ENCODE results near the gene ASTE1.
"Not testable (repeated sequence)": the region's sequence is repeated elsewhere in the genome, so short reads cannot be mapped to it uniquely, and the experiment has no call there.

Gene ASTE1, protein sequence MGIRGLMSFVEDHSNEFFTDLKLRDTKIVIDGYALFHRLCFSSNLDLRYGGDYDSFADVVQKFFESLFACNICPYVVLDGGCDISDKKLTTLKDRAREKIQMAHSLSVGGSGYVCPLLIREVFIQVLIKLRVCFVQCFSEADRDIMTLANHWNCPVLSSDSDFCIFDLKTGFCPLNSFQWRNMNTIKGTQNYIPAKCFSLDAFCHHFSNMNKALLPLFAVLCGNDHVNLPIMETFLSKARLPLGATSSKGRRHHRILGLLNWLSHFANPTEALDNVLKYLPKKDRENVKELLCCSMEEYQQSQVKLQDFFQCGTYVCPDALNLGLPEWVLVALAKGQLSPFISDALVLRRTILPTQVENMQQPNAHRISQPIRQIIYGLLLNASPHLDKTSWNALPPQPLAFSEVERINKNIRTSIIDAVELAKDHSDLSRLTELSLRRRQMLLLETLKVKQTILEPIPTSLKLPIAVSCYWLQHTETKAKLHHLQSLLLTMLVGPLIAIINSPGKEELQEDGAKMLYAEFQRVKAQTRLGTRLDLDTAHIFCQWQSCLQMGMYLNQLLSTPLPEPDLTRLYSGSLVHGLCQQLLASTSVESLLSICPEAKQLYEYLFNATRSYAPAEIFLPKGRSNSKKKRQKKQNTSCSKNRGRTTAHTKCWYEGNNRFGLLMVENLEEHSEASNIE

DNA sequence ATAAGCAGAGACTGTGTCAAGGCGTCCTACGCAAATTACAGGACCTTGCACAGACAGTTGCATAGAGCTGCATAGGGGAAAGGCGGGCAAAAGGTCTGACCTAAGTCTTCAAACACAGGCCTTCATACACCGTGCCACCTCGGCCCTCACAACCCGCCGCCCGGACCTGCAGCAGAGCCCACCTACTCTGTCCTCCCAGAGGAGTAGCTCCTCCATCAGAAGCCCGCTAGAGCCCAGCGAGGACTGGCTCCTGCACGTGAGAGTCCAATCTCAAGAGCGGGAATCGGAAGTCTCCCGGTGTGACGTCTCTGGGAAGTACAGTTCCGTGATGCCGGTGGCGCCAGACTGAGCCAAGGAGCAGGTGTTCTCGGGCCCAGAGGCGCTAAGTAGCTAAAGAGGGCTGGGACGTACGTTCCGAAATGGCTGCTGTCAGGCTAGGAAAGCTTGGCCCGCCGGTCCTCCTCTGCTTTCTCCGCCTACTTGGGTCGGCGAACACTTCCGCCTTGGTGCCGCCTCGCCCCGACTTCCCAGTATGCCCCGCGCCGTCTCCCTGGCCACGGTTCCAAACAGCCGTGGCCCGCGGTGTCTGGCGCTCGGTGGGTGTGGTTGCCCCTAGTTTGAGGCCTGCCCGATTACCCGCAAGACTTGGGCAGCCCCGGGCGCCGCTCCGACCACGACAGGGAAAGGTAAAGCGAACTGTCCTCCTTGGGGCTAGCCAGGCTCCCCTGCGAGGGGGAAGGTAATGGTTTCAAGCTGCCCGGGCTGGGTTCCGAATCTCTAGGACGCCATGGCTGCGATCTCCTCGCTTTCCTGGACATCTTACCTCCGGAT, at the start of gene ASTE1, which contains the start of gene NEK11:
Gene ASTE1 (minus strand): TSS at position 505 of the 831 bp plus-strand sequence. CDS start 1,519 bp downstream, outside the sequence.
Gene NEK11 (plus strand): TSS at position 557 of the 831 bp plus-strand sequence. CDS start 2,832 bp downstream, outside the sequence.
- DNase-seq, result peak; percentile 93

DNA sequence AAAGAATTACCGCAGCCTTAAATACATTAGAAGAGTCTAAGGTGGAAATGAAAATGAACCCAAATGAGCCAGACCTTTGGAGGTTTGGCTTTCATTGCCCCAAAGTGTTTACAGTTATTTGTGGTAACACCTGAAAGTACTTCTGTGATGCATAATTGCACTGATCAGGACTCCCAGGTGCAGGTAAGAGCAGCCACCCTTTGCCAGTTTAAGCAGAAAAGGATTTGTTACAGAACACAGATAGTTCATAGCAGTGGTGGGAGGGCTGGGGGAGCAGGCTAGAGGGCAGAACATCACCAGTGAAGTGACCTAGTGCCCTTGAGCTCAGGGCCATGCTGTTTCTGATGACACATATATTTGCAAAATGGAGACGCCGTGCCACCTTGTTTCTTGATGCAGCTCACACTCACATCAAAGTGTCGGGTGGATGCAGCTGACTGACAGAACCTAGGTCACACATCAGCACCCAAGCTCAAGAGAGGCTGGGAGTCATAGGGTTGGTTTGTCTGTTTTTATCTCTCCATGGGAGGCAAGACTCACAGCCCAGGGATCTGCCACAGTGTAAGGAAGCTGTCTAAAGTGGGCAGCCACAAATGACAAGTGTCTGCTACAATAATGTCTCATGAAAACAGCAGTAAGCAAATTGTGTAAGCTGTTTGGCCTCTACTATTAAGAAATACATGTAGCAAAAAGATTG, 49.2 kb upstream of the ASTE1 start:
- DNase-seq, result no peak

DNA sequence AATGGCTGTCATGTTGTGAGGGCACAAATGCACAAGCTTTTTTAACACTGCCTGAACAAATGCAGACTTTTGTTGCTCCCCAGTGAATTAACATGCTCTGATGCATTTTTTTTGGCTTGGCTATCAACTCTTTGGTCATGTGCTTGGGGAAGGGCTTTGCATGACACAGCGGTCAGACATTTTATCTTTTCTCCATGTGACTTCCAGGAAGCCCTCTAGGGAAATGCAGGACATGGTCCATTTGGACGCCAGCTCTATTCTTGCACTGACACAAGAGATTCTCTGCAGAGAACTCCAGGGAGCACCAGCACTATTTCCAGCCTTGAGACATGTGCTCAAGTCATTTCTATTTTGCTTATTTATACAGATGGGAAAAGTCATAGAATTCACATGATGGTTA, 46.2 kb upstream of the ASTE1 start:
- DNase-seq, result no peak

DNA sequence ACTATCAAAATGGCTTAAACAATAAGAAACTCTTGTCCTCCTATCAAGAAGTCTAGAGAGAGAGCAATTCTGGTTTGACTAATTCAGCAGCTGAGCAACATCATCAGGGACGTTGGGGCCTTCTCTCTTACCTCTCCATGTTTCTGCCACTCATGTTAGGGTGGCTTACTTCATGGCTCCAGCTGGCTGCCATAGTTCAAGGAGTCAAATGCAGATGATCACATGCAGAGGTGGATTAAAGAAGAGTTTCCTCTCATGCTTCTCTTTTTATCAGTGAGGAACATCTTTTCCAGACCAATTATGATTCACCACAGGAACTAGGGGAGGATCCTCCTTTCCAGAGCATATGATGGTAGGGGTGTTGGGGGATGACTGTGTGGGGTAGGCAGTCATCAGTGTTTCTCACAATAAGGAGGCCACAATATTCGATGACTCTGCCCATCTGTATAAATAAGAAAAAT, 45.5 kb upstream of the ASTE1 start:
- no peak for DNase-seq

DNA sequence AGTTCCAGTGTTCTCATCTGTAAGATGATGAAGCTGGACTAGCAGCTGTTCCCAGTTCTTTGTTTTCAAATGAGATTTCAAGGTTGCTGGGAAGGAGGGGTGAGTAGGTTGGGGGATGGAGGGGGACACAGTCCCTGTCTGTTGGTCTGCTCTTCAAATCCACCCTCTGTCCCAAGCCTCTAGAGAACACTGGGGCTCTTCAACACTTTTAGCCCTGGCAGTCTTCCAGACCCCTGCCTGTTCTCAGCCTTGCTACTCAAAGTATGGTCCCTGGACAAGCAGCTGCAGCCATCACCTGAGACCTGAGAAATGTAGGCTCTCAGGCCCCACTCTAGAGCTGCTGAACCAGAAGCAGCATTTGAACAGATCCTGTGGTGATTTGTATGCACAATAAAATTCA, 41.4 kb upstream of the ASTE1 start:
- DNase-seq, result no peak

DNA sequence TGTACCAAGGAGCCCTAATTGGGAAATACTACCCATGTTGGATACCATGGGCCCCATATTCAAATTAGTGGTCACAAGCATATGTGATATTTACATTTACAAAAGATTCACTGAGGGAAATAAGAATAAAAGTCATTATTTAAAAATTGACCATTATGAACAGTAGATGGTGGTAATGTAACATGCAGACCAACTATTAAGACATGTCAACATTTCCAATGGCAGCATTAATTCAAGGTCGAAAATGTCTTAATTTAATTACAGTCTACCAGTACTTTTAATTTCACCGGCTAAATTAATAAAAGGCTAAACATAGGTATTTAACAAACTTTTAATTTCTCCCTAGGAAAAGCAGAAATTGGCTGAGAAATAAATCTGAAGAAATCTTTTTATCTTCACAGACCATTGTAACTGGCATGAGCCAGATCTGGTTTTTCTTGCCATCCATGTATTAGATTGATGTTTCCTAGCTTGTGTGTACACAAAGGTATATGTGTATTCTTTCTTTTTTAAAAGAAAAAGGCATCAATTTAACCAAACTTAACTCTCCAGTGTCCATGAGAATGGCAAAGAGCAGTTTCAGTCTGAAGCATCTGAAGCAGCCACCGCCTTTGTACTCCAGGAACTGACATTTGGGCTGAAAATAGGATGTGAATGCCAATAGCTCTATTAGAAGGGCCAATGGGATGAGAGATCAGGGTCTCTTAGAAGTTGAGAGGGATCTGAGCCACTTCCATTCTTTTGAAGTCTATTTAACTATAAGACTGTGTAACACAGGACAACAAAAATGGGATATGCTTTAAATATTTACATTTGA, 26.6 kb upstream of the ASTE1 start:
- no peak for DNase-seq

DNA sequence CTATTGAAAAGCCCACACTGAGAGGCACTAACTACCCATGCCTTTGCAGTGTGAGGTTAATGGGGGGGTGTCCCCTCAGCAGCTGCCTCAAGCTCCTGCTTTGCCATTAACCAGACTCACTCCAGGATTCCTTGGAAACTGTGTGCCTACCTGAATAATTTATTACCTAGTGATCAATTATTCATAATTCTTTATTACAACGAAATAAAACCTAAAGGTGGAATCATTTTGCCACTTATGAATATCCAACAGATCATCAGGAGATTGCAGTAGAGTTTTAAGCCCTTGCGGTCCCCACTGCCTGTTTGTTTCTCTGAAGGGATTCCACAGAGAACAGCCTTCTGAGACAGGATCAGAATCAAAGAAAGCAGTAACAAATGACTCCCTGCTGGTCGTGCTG, 23.4 kb upstream of the ASTE1 start:
- DNase-seq, result no peak

DNA sequence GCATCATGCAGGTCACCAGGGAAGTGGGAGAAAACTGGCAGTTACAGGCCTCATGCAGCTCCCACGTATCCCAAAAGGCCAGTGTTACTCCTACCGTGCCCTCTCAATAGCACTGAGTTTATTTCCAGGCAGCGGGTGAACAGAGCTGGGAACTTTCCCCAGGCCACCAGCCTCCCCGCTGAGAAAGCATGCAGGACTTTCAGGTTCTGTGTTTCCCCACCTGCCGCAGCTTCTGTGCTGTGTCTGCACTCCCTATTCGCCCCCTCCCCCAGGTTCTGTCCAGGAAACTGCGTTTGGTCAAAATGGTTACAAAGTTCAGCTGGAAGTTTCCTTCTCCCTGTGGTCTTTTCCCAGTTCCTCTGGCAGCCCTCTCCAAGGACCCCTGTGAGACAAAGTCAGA, 21.4 kb upstream of the ASTE1 start:
- no peak for DNase-seq

DNA sequence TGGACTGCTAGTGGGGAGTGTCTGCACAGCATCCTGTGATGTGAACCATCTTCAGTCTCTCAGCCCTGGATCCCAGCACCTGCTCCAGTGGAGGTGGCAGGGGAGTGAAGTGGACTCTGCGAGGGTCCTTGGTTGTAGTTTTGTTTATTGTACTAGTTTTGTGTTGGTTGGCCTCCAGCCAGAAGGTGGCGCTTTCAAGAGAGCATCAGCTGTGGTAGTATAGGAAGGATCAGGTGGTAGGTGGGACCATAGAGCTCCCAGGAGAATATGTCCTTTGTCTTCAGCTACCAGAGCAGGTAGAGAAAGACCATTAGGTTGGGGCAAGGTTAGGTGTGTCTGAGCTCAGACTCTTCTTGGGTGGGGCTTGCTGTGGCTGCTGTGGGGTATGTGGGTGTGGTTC, 21.0 kb upstream of the ASTE1 start:
- DNase-seq, result no peak

DNA sequence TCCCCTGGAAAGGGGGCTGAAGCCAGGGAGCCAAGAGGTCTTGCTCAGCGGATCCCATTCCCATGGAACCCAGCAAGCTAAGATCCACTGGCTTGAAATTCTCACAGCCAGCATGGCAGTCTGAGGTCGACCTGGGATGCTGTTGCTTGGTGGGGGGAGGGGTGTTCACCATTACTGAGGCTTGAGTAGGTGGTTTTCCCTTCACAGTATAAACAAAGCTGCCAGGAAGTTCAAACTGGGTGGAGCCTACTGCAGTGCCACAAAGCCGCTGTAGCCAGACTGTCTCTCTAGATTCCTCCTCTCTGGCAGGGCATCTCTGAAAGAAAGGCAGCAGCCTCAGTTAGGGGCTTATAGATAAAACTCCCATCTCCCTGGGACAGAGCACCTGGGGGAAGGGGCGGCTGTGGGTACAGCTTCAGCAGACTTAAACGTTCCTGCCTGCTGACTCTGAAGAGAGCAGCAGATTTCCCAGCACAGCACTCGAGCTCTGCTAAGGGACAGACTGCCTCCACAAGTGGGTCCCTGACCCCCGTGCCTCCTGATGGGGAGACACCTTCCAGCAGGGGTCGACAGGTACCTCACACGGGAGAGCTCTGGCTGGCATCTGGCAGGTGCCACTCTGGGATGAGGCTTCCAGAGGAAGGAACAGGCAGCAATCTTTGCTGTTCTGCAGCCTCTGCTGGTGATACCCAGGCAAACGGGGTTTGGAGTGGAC, 15.8 kb upstream of the ASTE1 start:
- not testable (repeated sequence) for DNase-seq

DNA sequence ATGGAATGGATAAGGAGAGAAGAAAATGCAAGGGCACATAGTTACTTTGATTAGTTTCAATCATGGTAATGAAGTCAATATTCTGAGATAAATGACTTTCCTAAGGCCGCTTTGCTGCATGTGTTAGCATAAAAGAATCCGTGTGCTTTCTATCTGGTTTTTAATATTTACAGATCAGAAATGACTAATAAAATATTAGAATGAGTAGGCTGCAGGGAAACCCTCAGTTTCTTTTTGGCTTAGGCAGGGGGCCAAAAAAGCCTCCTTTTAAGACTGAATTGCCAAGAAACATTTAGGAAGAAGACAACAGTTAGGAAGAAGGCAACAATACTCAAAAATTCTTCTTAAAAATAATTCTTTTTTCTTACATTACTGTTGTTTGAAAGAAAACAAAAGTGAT, 11.7 kb upstream of the ASTE1 start:
- no peak for DNase-seq

DNA sequence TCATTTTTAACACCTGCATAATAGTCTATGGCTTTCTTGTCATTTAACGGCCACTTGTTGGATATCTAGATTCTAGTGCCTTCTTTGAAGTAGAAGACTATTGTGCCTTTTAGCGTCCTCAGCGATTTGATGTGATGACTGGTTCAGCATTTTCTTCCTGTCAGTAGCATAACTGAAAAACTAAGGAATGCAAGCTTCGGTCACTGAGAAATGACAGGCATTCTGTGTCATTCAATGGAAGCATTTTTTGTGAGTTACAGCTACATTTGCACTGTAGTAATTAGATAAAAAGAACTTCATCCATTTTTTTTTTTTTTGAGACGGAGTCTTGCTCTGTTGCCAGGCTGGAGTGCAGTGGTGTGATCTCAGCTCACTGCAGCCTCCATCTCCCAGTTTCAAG, 10.4 kb upstream of the ASTE1 start:
- no peak for DNase-seq

DNA sequence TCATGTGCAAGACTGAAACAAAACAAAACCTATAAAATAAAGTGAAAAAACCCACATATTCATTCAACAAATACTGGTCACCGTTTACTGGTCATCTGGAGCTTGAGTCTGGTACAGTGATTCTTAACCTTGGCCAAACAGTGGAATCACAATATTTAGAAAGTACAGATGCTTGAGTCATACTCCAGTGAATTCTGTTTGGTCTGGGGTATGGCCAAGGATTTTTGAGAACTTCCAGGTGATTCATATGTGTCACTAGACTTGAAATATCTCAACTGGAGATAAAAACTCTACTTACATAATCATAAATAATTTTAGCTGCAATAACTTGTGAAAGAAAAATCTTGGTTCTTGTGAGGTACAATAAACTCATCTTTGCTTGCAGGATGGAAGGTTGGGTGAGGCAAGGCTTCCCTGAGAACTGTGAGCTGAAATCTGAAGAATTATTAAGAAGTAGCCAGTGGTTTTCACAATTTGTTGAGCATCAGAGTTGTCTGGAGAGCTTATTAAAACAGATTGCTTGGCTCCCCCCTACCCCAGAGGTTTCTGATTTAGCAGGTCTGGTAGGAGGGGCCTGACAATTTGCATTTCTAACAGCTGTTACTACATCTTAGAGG, 9.7 kb upstream of the ASTE1 start:
- DNase-seq, result no peak

DNA sequence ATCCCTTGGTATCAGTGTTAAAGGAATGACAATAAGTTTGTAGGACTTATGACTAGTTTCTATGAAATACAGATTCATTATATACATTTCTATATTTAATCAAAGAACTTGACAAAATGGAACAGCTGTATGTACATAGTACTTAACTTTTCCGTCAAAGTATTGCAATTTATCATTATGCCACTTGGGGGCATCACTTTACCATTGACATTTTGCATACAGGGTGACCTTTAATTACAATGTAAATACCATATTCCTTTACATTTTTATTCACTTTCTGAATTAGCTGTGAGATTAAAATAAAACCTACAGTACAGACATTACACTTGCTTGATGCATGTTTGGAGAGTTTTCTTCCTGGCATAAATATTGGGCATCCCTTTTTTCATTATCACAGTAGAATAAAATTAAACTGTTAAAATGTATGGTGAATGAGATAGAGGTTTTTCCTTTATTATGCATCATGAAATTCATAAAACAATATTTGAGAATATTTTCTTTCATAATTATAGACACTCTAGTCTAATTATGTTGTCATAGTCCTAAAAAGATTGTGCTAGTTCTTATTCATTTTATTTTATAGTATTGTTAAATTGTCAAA, 7.0 kb upstream of the ASTE1 start:
- DNase-seq, result no peak

DNA sequence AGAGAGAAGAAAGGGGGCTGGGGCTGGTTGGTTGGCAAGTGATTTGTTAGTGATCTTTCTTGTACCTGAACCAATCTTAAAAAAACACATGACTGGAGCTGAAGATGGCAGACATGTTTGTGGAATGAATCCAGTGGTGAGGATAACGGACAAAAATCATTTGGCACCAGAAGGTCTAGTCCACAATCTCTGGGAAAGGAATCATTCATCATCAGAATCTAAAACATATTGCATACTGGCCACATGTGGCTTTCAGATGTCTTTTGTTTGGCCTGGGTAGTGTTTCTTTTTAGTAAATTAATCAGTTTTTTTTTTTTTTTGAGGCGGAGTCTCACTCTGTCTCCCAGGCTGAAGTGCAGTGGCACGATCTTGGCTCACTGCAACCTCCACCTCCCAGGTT, 5.0 kb upstream of the ASTE1 start:
- no peak for DNase-seq

DNA sequence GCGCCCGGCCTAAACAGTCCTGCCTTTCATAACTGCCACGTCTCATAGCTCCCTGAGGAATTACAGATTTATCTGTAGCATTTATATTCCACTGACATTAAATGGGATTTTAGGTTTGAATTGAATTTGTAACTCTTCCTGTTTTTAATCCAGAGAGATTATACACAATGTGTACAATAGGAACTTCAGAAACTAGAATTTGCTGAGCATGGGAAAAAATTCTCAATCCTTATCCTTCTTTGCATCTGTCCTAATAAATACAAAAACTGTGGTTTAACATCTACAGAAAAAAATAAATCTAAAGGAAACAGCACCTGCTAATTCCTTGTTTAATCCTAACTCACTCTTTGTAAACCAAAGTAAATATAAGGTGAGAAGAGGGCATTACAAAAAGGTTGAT, 2.2 kb upstream of the ASTE1 start:
- no peak for DNase-seq

DNA sequence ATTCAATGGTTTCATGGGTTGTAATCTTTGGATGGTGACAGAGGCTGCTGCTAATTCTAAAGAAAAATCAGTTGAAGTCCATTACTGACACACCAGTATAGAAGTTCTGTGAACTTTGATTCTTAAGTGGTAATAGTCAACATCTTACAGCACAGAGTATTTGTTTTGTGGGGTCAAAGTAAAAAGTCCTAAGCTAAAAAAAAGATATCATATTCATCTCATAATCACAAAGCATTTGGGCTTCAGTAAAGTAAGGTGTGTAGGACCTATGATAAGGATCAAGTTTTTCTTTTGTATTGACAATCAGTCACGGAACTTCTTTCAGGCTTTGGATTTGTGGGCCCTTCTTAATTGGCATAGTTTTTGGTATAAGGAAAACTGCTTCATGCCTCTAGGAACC, 1.1 kb downstream of the ASTE1 start:
- DNase-seq, result no peak

DNA sequence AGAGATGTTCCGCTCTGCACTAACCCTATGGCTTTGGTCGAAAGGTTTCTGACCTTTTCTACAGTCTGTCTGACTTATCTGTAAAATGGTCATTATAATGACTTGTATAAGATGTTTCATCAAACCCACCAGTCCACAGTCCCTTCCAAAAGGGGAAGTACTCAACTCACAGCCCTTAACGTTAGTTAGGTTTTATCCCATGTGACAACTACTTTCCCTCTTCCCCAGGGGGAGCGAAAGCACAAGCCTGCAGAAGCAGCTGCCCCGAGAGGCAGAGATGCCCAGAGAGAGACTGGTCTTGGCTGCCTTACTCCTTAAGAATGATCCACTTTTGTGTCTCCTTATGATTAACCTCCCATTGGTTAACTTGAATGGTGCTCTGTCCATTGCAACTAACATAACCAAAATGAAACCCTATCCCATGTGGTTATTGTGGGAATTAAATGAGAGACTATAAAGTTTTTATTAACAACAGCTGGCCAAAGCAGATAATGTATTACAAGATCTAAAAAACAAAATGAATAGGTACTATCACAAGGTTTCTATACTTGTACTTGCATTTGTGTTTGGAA, 6.4 kb downstream of the ASTE1 start:
- no peak for DNase-seq

DNA sequence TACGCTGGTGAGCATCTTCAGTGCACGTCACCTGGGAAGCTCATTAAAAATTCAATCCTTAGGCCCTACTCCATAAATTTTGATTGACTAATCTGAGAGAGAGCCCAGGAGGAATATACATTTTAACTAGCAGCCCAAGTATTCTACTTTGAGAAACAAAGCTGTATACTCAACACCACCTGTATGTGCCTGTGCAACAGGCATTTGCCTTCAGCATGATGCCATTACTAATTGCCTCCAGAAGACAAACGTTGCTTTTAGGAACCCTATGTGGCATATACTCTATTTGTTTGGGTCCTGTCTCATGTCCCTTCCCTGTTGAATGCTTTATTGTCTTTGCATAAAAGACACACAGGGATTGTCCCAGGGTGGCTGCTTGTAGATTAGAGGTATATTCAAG, 7.7 kb downstream of the ASTE1 start:
- DNase-seq, result no peak

DNA sequence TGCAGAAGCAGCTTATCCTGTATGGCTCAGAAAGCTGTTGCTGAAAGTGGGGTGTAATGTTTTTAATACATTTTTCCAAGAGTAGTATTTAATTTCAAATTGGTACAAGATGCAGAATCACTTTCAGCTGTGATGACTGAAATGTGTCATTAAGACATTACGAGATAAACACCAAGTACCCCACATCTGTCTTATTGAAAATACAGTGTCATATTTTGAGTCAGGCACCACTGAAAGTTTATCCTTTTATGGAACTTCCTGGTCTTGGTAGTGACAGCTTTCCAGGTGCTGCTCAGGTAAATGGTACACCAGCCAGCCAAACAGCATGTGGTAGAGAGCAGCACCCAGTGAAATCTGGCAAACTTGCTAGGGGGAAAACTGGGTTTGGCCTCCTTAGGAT, 16.9 kb downstream of the ASTE1 start:
- DNase-seq, result no peak

Measured in stimulated activated naive CD4-positive, alpha-beta T cell treated with Interleukin-2 at 50 U/mL for 16 hours (primary cell).